ENCODE measurements around the gene TRIM34.
"Not testable (repeated sequence)": the region's sequence is repeated elsewhere in the genome, so short reads cannot be mapped to it uniquely, and the experiment has no call there.

The TRIM34 gene

GRCh38 chr11:5624489-5625279 is at the start of gene TRIM34:
Gene TRIM34, plus strand, starts transcription at chr11:5625001. Its CDS starts 7,331 bp downstream, at chr11:5632332.
- H3K9me3 Mint-ChIP-seq (ENCODE audit: low read depth): no peaks in the 10 kb centered on the region
- H3K36me3 Mint-ChIP-seq: peaks cover 10% of the 10 kb centered on the region
- peak within 1 kb of the TSS; percentile 94 for H3K27ac Mint-ChIP-seq
- peaks cover 44% of the 10 kb centered on the region for H3K4me1 Mint-ChIP-seq (ENCODE audit: low read depth)
- no peaks in the 10 kb centered on the region for H3K27me3 Mint-ChIP-seq
- H3K4me3 Mint-ChIP-seq: peak within 1 kb of the TSS; percentile 93

GRCh38 chr11:5575152-5575551 is 49.6 kb upstream of the TRIM34 start:
- Mint-ChIP-seq H3K36me3 (peaks cover 3% of the 10 kb centered on the region), H3K4me3 (no peak overlapping the region), H3K27ac (no peak overlapping the region), H3K27me3 (no peaks in the 10 kb centered on the region), H3K9me3 (ENCODE audit: low read depth) (no peaks in the 10 kb centered on the region), H3K4me1 (ENCODE audit: low read depth) (no peaks in the 10 kb centered on the region)

- Mint-ChIP-seq H3K9me3 (ENCODE audit: low read depth) (no peaks in the 10 kb centered on the region), H3K27ac (no peak overlapping the region), H3K4me3 (no peak overlapping the region), H3K27me3 (no peaks in the 10 kb centered on the region), H3K36me3 (no peaks in the 10 kb centered on the region), H3K4me1 (ENCODE audit: low read depth) (no peaks in the 10 kb centered on the region)
Observed at GRCh38 chr11:5577101-5577500, 47.7 kb upstream of the TRIM34 start.

- Mint-ChIP-seq H3K9me3 (ENCODE audit: low read depth) (peaks cover 4% of the 10 kb centered on the region), H3K4me1 (ENCODE audit: low read depth) (no peaks in the 10 kb centered on the region), H3K36me3 (peaks cover 3% of the 10 kb centered on the region), H3K4me3 (no peak within 1 kb of the TSS), H3K27ac (no peak within 1 kb of the TSS), H3K27me3 (peaks cover 2% of the 10 kb centered on the region)
Observed at GRCh38 chr11:5580577-5580976, 44.2 kb upstream of the TRIM34 start, which contains the start of gene OR52B6. Gene OR52B6, plus strand, starts transcription at chr11:5580877. Its CDS starts 0 bp downstream, at chr11:5580877.

- Mint-ChIP-seq H3K4me1 (ENCODE audit: low read depth) (no peaks in the 10 kb centered on the region), H3K9me3 (ENCODE audit: low read depth) (peaks cover 4% of the 10 kb centered on the region)
Observed at GRCh38 chr11:5581014-5581413, 43.8 kb upstream of the TRIM34 start.

GRCh38 chr11:5584458-5584857 is 40.3 kb upstream of the TRIM34 start:
- H3K27ac Mint-ChIP-seq; H3K27me3 Mint-ChIP-seq; H3K36me3 Mint-ChIP-seq; H3K4me3 Mint-ChIP-seq; H3K4me1 Mint-ChIP-seq (ENCODE audit: low read depth); H3K9me3 Mint-ChIP-seq (ENCODE audit: low read depth): not testable (repeated sequence)

More at GRCh38 chr11:5581014-5581413, 43.8 kb upstream of the TRIM34 start:
- peaks cover 2% of the 10 kb centered on the region for H3K27me3 Mint-ChIP-seq
- H3K27ac Mint-ChIP-seq: no peak overlapping the region
- H3K36me3 Mint-ChIP-seq: peaks cover 3% of the 10 kb centered on the region
- no peak overlapping the region for H3K4me3 Mint-ChIP-seq

- not testable (repeated sequence) for H3K36me3 Mint-ChIP-seq; H3K9me3 Mint-ChIP-seq (ENCODE audit: low read depth); H3K4me1 Mint-ChIP-seq (ENCODE audit: low read depth); H3K4me3 Mint-ChIP-seq; H3K27ac Mint-ChIP-seq; H3K27me3 Mint-ChIP-seq
Observed at GRCh38 chr11:5589906-5590305, 34.9 kb upstream of the TRIM34 start.

- no peak overlapping the region for H3K4me3 Mint-ChIP-seq
- H3K36me3 Mint-ChIP-seq: peaks cover 5% of the 10 kb centered on the region
- H3K9me3 Mint-ChIP-seq (ENCODE audit: low read depth): no peaks in the 10 kb centered on the region
- peaks cover 1% of the 10 kb centered on the region for H3K27me3 Mint-ChIP-seq
- H3K4me1 Mint-ChIP-seq (ENCODE audit: low read depth): peaks cover 4% of the 10 kb centered on the region
- no peak overlapping the region for H3K27ac Mint-ChIP-seq
Observed at GRCh38 chr11:5591613-5592012, 33.2 kb upstream of the TRIM34 start.

- Mint-ChIP-seq H3K27ac (no peak overlapping the region), H3K4me1 (ENCODE audit: low read depth) (peaks cover 8% of the 10 kb centered on the region), H3K4me3 (no peak overlapping the region), H3K27me3 (peaks cover 5% of the 10 kb centered on the region), H3K9me3 (ENCODE audit: low read depth) (no peaks in the 10 kb centered on the region), H3K36me3 (peaks cover 5% of the 10 kb centered on the region)
Observed at GRCh38 chr11:5592615-5593014, 32.2 kb upstream of the TRIM34 start.

GRCh38 chr11:5593146-5593545 is 31.7 kb upstream of the TRIM34 start:
- H3K27me3 Mint-ChIP-seq: peaks cover 5% of the 10 kb centered on the region
- H3K4me1 Mint-ChIP-seq (ENCODE audit: low read depth): peaks cover 8% of the 10 kb centered on the region
- no peaks in the 10 kb centered on the region for H3K9me3 Mint-ChIP-seq (ENCODE audit: low read depth)
- H3K27ac Mint-ChIP-seq: no peak overlapping the region
- no peak overlapping the region for H3K4me3 Mint-ChIP-seq
- peaks cover 5% of the 10 kb centered on the region for H3K36me3 Mint-ChIP-seq

- H3K4me1 Mint-ChIP-seq (ENCODE audit: low read depth): peaks cover 8% of the 10 kb centered on the region
- H3K9me3 Mint-ChIP-seq (ENCODE audit: low read depth): no peaks in the 10 kb centered on the region
- H3K4me3 Mint-ChIP-seq: peak within 1 kb of the TSS; percentile 86
- peaks cover 5% of the 10 kb centered on the region for H3K27me3 Mint-ChIP-seq
- H3K36me3 Mint-ChIP-seq: no peaks in the 10 kb centered on the region
- H3K27ac Mint-ChIP-seq: no peak within 1 kb of the TSS
Observed at GRCh38 chr11:5596607-5597201, 28.1 kb upstream of the TRIM34 start, which contains the start of gene TRIM6. Gene TRIM6, plus strand, starts transcription at chr11:5596637. Its CDS starts 261 bp downstream, at chr11:5596898.

GRCh38 chr11:5597953-5598352 is 26.8 kb upstream of the TRIM34 start:
- Mint-ChIP-seq H3K4me1 (ENCODE audit: low read depth) (peaks cover 8% of the 10 kb centered on the region), H3K4me3 (no peak overlapping the region), H3K36me3 (no peaks in the 10 kb centered on the region), H3K9me3 (ENCODE audit: low read depth) (no peaks in the 10 kb centered on the region), H3K27ac (no peak overlapping the region), H3K27me3 (peaks cover 5% of the 10 kb centered on the region)

GRCh38 chr11:5600374-5600851 is 24.4 kb upstream of the TRIM34 start:
- Mint-ChIP-seq H3K9me3 (ENCODE audit: low read depth) (no peaks in the 10 kb centered on the region), H3K27me3 (peaks cover 5% of the 10 kb centered on the region), H3K4me3 (no peak overlapping the region), H3K36me3 (no peaks in the 10 kb centered on the region), H3K27ac (no peak overlapping the region), H3K4me1 (ENCODE audit: low read depth) (peaks cover 8% of the 10 kb centered on the region)

GRCh38 chr11:5602791-5603190 is 22.0 kb upstream of the TRIM34 start:
- H3K36me3 Mint-ChIP-seq; H3K27me3 Mint-ChIP-seq; H3K4me3 Mint-ChIP-seq; H3K9me3 Mint-ChIP-seq (ENCODE audit: low read depth); H3K4me1 Mint-ChIP-seq (ENCODE audit: low read depth); H3K27ac Mint-ChIP-seq: not testable (repeated sequence)

- Mint-ChIP-seq H3K4me1 (ENCODE audit: low read depth) (no peaks in the 10 kb centered on the region), H3K9me3 (ENCODE audit: low read depth) (no peaks in the 10 kb centered on the region), H3K4me3 (no peak overlapping the region), H3K27me3 (no peaks in the 10 kb centered on the region), H3K27ac (no peak overlapping the region), H3K36me3 (no peaks in the 10 kb centered on the region)
Observed at GRCh38 chr11:5603326-5603725, 21.5 kb upstream of the TRIM34 start.

Data from activated naive CD8-positive, alpha-beta T cell (primary cell).